ENCODE data around the gene EML4. TPM values are rescaled to one million over a fixed set of nuclear protein-coding genes. Genes with fewer than 3 reads are reported as not detected.

EML4 gene, protein sequence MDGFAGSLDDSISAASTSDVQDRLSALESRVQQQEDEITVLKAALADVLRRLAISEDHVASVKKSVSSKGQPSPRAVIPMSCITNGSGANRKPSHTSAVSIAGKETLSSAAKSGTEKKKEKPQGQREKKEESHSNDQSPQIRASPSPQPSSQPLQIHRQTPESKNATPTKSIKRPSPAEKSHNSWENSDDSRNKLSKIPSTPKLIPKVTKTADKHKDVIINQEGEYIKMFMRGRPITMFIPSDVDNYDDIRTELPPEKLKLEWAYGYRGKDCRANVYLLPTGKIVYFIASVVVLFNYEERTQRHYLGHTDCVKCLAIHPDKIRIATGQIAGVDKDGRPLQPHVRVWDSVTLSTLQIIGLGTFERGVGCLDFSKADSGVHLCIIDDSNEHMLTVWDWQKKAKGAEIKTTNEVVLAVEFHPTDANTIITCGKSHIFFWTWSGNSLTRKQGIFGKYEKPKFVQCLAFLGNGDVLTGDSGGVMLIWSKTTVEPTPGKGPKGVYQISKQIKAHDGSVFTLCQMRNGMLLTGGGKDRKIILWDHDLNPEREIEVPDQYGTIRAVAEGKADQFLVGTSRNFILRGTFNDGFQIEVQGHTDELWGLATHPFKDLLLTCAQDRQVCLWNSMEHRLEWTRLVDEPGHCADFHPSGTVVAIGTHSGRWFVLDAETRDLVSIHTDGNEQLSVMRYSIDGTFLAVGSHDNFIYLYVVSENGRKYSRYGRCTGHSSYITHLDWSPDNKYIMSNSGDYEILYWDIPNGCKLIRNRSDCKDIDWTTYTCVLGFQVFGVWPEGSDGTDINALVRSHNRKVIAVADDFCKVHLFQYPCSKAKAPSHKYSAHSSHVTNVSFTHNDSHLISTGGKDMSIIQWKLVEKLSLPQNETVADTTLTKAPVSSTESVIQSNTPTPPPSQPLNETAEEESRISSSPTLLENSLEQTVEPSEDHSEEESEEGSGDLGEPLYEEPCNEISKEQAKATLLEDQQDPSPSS
- 1 to 10 TPM; 3.0 to 5.0 (median 4.6) TPM for total RNA-seq

DNA sequence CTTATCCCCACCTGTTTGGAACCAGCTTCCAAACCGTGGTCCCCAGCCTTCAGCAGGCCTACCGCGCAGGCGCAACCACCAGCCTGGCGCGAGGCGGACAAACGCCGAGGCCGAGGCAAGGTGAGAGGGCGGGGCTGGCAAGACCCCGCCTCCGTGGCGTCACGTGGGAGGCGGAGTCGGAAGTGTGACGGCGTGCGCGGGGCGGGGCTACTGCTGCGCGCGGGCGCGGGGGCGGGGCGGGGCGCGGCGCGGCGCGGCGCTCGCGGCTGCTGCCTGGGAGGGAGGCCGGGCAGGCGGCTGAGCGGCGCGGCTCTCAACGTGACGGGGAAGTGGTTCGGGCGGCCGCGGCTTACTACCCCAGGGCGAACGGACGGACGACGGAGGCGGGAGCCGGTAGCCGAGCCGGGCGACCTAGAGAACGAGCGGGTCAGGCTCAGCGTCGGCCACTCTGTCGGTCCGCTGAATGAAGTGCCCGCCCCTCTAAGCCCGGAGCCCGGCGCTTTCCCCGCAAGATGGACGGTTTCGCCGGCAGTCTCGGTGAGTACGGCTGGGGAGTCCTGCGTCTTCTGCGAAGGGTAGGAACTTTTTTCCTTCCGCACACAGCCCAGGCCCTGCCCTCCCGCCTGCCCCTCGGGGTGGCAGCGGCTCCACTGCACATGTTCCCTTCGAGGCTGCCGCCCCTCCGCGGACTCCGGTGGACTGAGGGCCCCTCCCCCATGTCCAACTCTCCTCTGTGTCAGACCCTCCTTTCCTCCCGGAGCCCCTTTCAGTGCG lies at the start of gene EML4:
Gene EML4, plus strand, starts transcription at position 254 of the 774 bp plus-strand sequence. Its CDS starts 259 bp downstream, at position 513.
- intact Hi-C loops (cut with DNase I; ENCODE audit: low total_unique reads), result loop anchor here (2.0 kb wide), 2 partner anchors 66 to 192 kb away; partner anchors contain the start of gene COX7A2L

GRCh38 chr2:42123426-42123825 lies 45.7 kb upstream of the EML4 start:
- H3K27me3 ChIP-seq, result peaks cover 0 to 7% (median 6%) of the 10 kb centered on the region in 3 donors
- intact Hi-C loops (cut with DNase I; ENCODE audit: low total_unique reads) (no loop called here), in situ Hi-C loops (cut with MboI; ENCODE audit: low sequenced_read_pairs in 4 of 4) (no loop called here)
- no peak overlapping the region for H3K27ac ChIP-seq
- no peak for ATAC-seq
- no peaks in the 10 kb centered on the region for H3K36me3 ChIP-seq
- no peak overlapping the region for H3K4me3 ChIP-seq
- peaks cover 0 to 3% of the 10 kb centered on the region in 2 donors for H3K4me1 ChIP-seq
- no peaks in the 10 kb centered on the region for H3K9me3 ChIP-seq
- no peak for TF ChIP-seq CTCF (IDR thresholded peaks at IDR 0.05 in 4 of 5, conservative IDR thresholded peaks at IDR 0.05 in 1 of 5)
- no peak for TF ChIP-seq POLR2A (IDR thresholded peaks at IDR 0.05)
- no peak for DNase-seq

More for the DNA sequence above, at the start of gene EML4:
- in situ Hi-C loops (cut with MboI; ENCODE audit: low sequenced_read_pairs in 4 of 4), result no loop called here
- peak within 1 kb of the TSS; percentile 77 to 83 (median 82) for H3K27ac ChIP-seq
- H3K4me1 ChIP-seq, result peaks cover 12 to 20% of the 10 kb centered on the region in 2 donors
- DNase-seq (peak; percentile 79 to 90), ATAC-seq (peak; percentile 96)
- H3K4me3 ChIP-seq, result peak within 1 kb of the TSS; percentile 73 to 92 (median 88)
- no peaks in the 10 kb centered on the region for H3K9me3 ChIP-seq
- H3K36me3 ChIP-seq, result no peaks in the 10 kb centered on the region
- TF ChIP-seq CTCF (IDR thresholded peaks at IDR 0.05 in 4 of 5, conservative IDR thresholded peaks at IDR 0.05 in 1 of 5), result no peak
- TF ChIP-seq POLR2A (IDR thresholded peaks at IDR 0.05), result peak; percentile 58 to 74
- H3K27me3 ChIP-seq, result no peaks in the 10 kb centered on the region

GRCh38 chr2:42124011-42124785 lies 45.0 kb upstream of the EML4 start:
- TF ChIP-seq POLR2A (IDR thresholded peaks at IDR 0.05), result no peak
- no peak for TF ChIP-seq CTCF (IDR thresholded peaks at IDR 0.05 in 4 of 5, conservative IDR thresholded peaks at IDR 0.05 in 1 of 5)
- Histone ChIP-seq H3K27ac (no peak overlapping the region), H3K4me3 (no peak overlapping the region), H3K9me3 (no peaks in the 10 kb centered on the region), H3K4me1 (peaks cover 0 to 4% of the 10 kb centered on the region in 2 donors), H3K27me3 (peaks cover 0 to 7% (median 6%) of the 10 kb centered on the region in 3 donors), H3K36me3 (no peaks in the 10 kb centered on the region)
- in situ Hi-C loops (cut with MboI; ENCODE audit: low sequenced_read_pairs in 4 of 4) (no loop called here), intact Hi-C loops (cut with DNase I; ENCODE audit: low total_unique reads) (no loop called here)
- ATAC-seq, result no peak
- no peak for DNase-seq

Data from gastrocnemius medialis (tissue), 4 donors.